IMR-90 (cell line): ENCODE results near the gene TNFSF9. TPM values are rescaled to one million over a fixed set of nuclear protein-coding genes. Genes with fewer than 3 reads are reported as not detected.

Experiments
- ATAC-seq: fragments of 200-7000 bp; cut with Tn5 transposase; 2 replicates; pipeline ENCODE4 v1.9.1; 2020; ENCODE audit warnings: low read depth, mild to moderate bottlenecking, moderate library complexity
- BruUV-seq: library from RNA; stranded (reverse); fragments of 400-500 nt; replicated peaks from 2 replicates; lab custom pipeline; 2021; lab: Mats Ljungman, UMichigan
- CTCF ChIA-PET: fragments of 300-600 bp; formaldehyde crosslinking; extraction: SDS; loops from one replicate; lab custom pipeline; 2021; ENCODE audit warnings: antibody characterized with exemption; lab: Yijun Ruan, JAX
- POLR2A ChIA-PET: fragments of 300-600 bp; sonication (Branson Sonifier 250); formaldehyde crosslinking; loops from one replicate; lab custom pipeline; 2022; ENCODE audit warnings: antibody characterized with exemption; ENCODE audit not compliant: unreplicated experiment; lab: Charles Lee
- DNase-seq: peaks from one replicate; pipeline ENCODE4 v3.0.0; 2013
- H2AFZ ChIP-seq: replicated peaks from 2 replicates; pipeline ENCODE3; 2013; ENCODE audit warnings: low read length, mild to moderate bottlenecking; ENCODE audit not compliant: poor library complexity
- H2AK5ac ChIP-seq: 2 replicates; pipeline ENCODE4 v1.6.1; 2013; ENCODE audit warnings: low read depth, low read length, inconsistent platforms
- H2AK9ac ChIP-seq: replicated peaks from 2 replicates; pipeline ENCODE3; 2013; ENCODE audit warnings: mild to moderate bottlenecking, low read depth, low read length, moderate library complexity; ENCODE audit not compliant: poor library complexity
- H2BK120ac ChIP-seq: 2 replicates; pipeline ENCODE4 v1.6.1; 2013; ENCODE audit warnings: low read depth, low read length, inconsistent platforms
- H2BK15ac ChIP-seq: 3 replicates; pipeline ENCODE4 v1.6.1; 2013; ENCODE audit warnings: low read depth, low read length, inconsistent platforms
- H2BK20ac ChIP-seq: 2 replicates; pipeline ENCODE4 v1.6.1; 2013; ENCODE audit warnings: low read depth, mild to moderate bottlenecking, inconsistent platforms, low read length, moderate library complexity
- H2BK5ac ChIP-seq: 2 replicates; pipeline ENCODE4 v1.6.1; 2013; ENCODE audit warnings: mild to moderate bottlenecking, low read depth, low read length, inconsistent platforms; ENCODE audit not compliant: poor library complexity, severe bottlenecking
- H3K14ac ChIP-seq: replicated peaks from 2 replicates; pipeline ENCODE4 v1.6.1; 2013; ENCODE audit warnings: low read depth, low read length, inconsistent platforms
- H3K18ac ChIP-seq: 2 replicates; pipeline ENCODE4 v1.6.1; 2013; ENCODE audit warnings: low read depth, low read length, control low read depth
- H3K23ac ChIP-seq: 2 replicates; pipeline ENCODE4 v1.6.1; 2013; ENCODE audit warnings: low read depth, low read length, inconsistent platforms
- H3K27ac ChIP-seq: 2 replicates; pipeline ENCODE4 v1.5.1; 2013; ENCODE audit warnings: mild to moderate bottlenecking, control low read depth, low read length; ENCODE audit not compliant: insufficient read depth
- H3K27me3 ChIP-seq: 2 replicates; pipeline ENCODE4 v1.6.1; 2013; ENCODE audit warnings: low read length; ENCODE audit not compliant: control insufficient read depth, insufficient read depth
- H3K36me3 ChIP-seq: 2 replicates; pipeline ENCODE4 v1.6.1; 2013; ENCODE audit warnings: low read length, mixed read lengths; ENCODE audit not compliant: control insufficient read depth, insufficient read depth
- H3K4ac ChIP-seq: 2 replicates; pipeline ENCODE4 v1.6.1; 2013; ENCODE audit warnings: low read depth, low read length, inconsistent platforms
- H3K4me1 ChIP-seq: 2 replicates; pipeline ENCODE4 v1.6.1; 2013; ENCODE audit warnings: low read length, mixed read lengths; ENCODE audit not compliant: control insufficient read depth, insufficient read depth
- H3K4me2 ChIP-seq: 2 replicates; pipeline ENCODE4 v1.6.1; 2013; ENCODE audit warnings: low read depth, mild to moderate bottlenecking, control low read depth, low read length, moderate library complexity
- H3K4me3 ChIP-seq: 2 replicates; pipeline ENCODE4 v1.5.1; 2013; ENCODE audit warnings: low read depth, mild to moderate bottlenecking, control low read depth, low read length, moderate library complexity; ENCODE audit not compliant: insufficient read depth
- H3K56ac ChIP-seq: 2 replicates; pipeline ENCODE4 v1.6.1; 2013; ENCODE audit warnings: low read length, inconsistent platforms; ENCODE audit not compliant: insufficient read depth; ENCODE audit errors: extremely low read depth
- H3K79me1 ChIP-seq, 2 experiments: 2 replicates each; pipeline ENCODE4 v1.6.1; 2013; ENCODE audit warnings: low read length in 2 of 2, inconsistent platforms in 1 of 2, low read depth in 1 of 2
- H3K9ac ChIP-seq: 2 replicates; pipeline ENCODE4 v1.6.1; 2013; ENCODE audit warnings: low read depth, low read length, control low read depth
- H3K9me1 ChIP-seq: 2 replicates; pipeline ENCODE4 v1.6.1; 2013; ENCODE audit warnings: low read length, inconsistent platforms; ENCODE audit not compliant: insufficient read depth
- H3K9me3 ChIP-seq: 2 replicates; pipeline ENCODE4 v1.6.1; 2013; ENCODE audit warnings: low read length; ENCODE audit not compliant: control insufficient read depth, insufficient read depth
- H4K20me1 ChIP-seq: 2 replicates; pipeline ENCODE4 v1.6.1; 2013; ENCODE audit warnings: low read length, inconsistent platforms; ENCODE audit not compliant: insufficient read depth
- H4K5ac ChIP-seq: 2 replicates; pipeline ENCODE4 v1.6.1; 2013; ENCODE audit warnings: mild to moderate bottlenecking, low read depth, low read length, control low read depth
- H4K8ac ChIP-seq, 2 experiments: 2 replicates each; pipeline ENCODE4 v1.6.1; 2013; ENCODE audit warnings: low read depth in 2 of 2, low read length in 2 of 2, control low read depth in 1 of 2, inconsistent platforms in 1 of 2
- H4K91ac ChIP-seq: 2 replicates; pipeline ENCODE4 v1.6.1; 2013; ENCODE audit warnings: low read depth, low read length, inconsistent platforms; ENCODE audit not compliant: insufficient read depth
- RAD21 ChIP-seq: IDR thresholded peaks from 2 replicates; pipeline ENCODE4 v1.6.1; 2012; ENCODE audit warnings: low read length, improper control_type of control experiment
- WGBS, 2 experiments: methylation state at CpG; one replicate each; pipeline versions ENCODE4 v1.1.5 to v1.1.7; 2013; ENCODE audit warnings: missing lambda C conversion rate in 2 of 2; ENCODE audit not compliant: insufficient read length in 1 of 2; ENCODE audit errors: extremely low coverage in 2 of 2; 5-methylcytosine and 5-hydroxymethylcytosine counted together
- dilution Hi-C: fragments of 300-500 bp; cut with HindIII; formaldehyde crosslinking; loops from one replicate; pipeline ENCODE4 v1.14.3; 2018; ENCODE audit warnings: low sequenced_read_pairs; ENCODE audit not compliant: unreplicated experiment
- in situ Hi-C: fragments of 300-500 bp; cut with MboI; formaldehyde crosslinking; loops from 3 replicates; pipeline ENCODE4 v1.14.3; 2019; ENCODE audit warnings: low sequenced_read_pairs, inconsistent platforms, mixed read lengths
- intact Hi-C: fragments of 100-400 bp; cut with micrococcal nuclease; formaldehyde crosslinking; loops from 2 replicates; pipeline ENCODE4 v1.10.0; 2022
- polyA plus RNA-seq, 3 experiments: library from polyadenylated mRNA; depleted of rRNA; stranded (reverse); fragments of >200 nt; gene quantifications; 2 replicates each; pipeline ENCODE4 v1.2.3, GENCODE V29; 2012; ENCODE audit warnings: low replicate concordance in 1 of 3
- total RNA-seq: library from RNA; depleted of rRNA; stranded (reverse); fragments of >200 nt; gene quantifications from 2 replicates; pipeline ENCODE4 v1.2.3, GENCODE V29; 2012

Gene TNFSF9
- total and polyA plus RNA-seq, 2 of the 4 experiments (the other 2 are of a cell fraction), result 0.10 TPM; not detected in 1

GRCh38 chr19:6529937-6530385, 865 bp upstream of the TNFSF9 start:
- H3K4me1 ChIP-seq, result no peaks in the 10 kb centered on the region
- dilution Hi-C loops (no loop called here), intact Hi-C loops (loop anchor here (5.0 kb wide), 1 partner anchor 207 kb away; the partner anchor contains the start of genes GPR108 and TRIP10), in situ Hi-C loops (no loop called here)
- no peaks in the 10 kb centered on the region for H3K9me1 ChIP-seq
- no peaks in the 10 kb centered on the region for H3K9me3 ChIP-seq
- no peak for DNase-seq
- no peak overlapping the region for H2BK120ac ChIP-seq
- H3K18ac ChIP-seq, result no peak overlapping the region
- ChIA-PET CTCF (no interaction called here), POLR2A (no interaction called here)
- no peak overlapping the region for H3K14ac ChIP-seq
- no peak overlapping the region for H3K9ac ChIP-seq
- no peak for ATAC-seq
- BruUV-seq, result no TSS peak
- H3K4ac ChIP-seq, result no peak overlapping the region
- H3K27ac ChIP-seq, result no peak overlapping the region
- H2BK15ac ChIP-seq, result no peak overlapping the region
- H3K23ac ChIP-seq, result no peak overlapping the region
- H2BK20ac ChIP-seq, result no peak overlapping the region
- H2AK9ac ChIP-seq, result no peak overlapping the region
- H3K79me1 ChIP-seq, result no peaks in the 10 kb centered on the region
- H3K27me3 ChIP-seq, result peaks cover 15% of the 10 kb centered on the region; the same call in 1 of the 2 replicates
- no peaks in the 10 kb centered on the region for H4K20me1 ChIP-seq
- H2AK5ac ChIP-seq, result no peak overlapping the region
- no peaks in the 10 kb centered on the region for H3K36me3 ChIP-seq
- no peak overlapping the region for H3K56ac ChIP-seq
- H3K4me3 ChIP-seq, result peak overlapping the region; percentile 58; the same call in 1 of the 2 replicates
- H4K91ac ChIP-seq, result no peak overlapping the region
- no peak overlapping the region for H2AFZ ChIP-seq
- peak overlapping the region; percentile 81; the same call in 1 of the 2 replicates for H3K4me2 ChIP-seq
- no peak overlapping the region; a peak in 1 of 4 replicates for H4K8ac ChIP-seq
- no peak overlapping the region for H4K5ac ChIP-seq
- no peak overlapping the region for H2BK5ac ChIP-seq
- TF ChIP-seq RAD21, result no peak
- 92% methylated on average over 2 of the region's 2 CpGs; no CpG with 5 or more reads in 1 of the 2 experiments for WGBS, 2 experiments
